ENCODE data around the gene BHMT2.

BHMT2 gene

DNA sequence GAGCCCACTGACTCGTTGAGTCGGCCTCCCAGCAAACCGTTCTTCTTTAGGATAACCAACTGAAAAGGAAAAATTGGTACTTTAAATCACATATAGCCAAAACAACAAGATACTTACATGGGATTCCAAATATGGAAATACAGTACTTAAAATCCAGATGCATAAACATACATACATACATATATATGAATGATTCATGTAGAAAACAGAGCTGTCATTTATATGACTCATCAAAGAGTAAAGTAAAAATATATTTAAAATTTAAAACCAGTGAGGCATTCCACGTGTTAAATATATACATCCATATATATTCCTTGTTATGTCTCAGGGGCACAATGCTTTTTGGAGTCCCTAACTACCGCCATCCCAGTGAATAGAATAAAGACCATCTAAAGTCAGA lies 36.8 kb upstream of the BHMT2 start:
- Histone ChIP-seq H3K9me3 (no peaks in the 10 kb centered on the region), H3K4me3 (ENCODE audit: low read depth in 1 of 2, low read length in 1 of 2) (no peak overlapping the region), H3K27me3 (no peaks in the 10 kb centered on the region), H3K36me3 (no peaks in the 10 kb centered on the region), H3K27ac (no peak overlapping the region), H3K4me1 (ENCODE audit: control insufficient read depth in 1 of 2, insufficient read depth in 1 of 2, low read depth in 1 of 2, low read length in 1 of 2) (no peaks in the 10 kb centered on the region)
- TF ChIP-seq, protein P1, sequence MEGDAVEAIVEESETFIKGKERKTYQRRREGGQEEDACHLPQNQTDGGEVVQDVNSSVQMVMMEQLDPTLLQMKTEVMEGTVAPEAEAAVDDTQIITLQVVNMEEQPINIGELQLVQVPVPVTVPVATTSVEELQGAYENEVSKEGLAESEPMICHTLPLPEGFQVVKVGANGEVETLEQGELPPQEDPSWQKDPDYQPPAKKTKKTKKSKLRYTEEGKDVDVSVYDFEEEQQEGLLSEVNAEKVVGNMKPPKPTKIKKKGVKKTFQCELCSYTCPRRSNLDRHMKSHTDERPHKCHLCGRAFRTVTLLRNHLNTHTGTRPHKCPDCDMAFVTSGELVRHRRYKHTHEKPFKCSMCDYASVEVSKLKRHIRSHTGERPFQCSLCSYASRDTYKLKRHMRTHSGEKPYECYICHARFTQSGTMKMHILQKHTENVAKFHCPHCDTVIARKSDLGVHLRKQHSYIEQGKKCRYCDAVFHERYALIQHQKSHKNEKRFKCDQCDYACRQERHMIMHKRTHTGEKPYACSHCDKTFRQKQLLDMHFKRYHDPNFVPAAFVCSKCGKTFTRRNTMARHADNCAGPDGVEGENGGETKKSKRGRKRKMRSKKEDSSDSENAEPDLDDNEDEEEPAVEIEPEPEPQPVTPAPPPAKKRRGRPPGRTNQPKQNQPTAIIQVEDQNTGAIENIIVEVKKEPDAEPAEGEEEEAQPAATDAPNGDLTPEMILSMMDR (IDR thresholded peaks at IDR 0.05) = no peak

DNA sequence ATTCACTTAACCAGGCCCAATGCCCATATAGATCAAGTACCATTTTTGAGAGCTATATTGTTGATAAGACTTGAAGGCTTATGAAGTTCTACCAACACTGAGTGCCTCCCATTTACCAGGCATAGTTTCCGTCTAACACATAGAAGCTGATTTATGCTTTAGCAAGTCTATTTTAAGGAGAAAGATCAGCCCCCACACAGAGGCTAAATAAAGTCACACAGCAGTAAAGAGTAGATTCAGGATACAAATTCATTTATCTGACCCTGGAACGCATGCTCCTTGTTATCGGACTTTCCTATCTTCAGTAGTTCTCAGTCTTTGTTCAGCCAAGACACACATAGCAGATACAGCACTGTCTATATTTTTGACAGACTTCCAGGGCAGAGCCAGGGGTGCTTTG lies 34.3 kb upstream of the BHMT2 start:
- H3K4me1 ChIP-seq (ENCODE audit: control insufficient read depth in 1 of 2, insufficient read depth in 1 of 2, low read depth in 1 of 2, low read length in 1 of 2) = no peaks in the 10 kb centered on the region
- no peaks in the 10 kb centered on the region for H3K36me3 ChIP-seq
- no peak overlapping the region for H3K4me3 ChIP-seq (ENCODE audit: low read depth in 1 of 2, low read length in 1 of 2)
- no peaks in the 10 kb centered on the region for H3K27me3 ChIP-seq
- no peak overlapping the region for H3K27ac ChIP-seq
- TF ChIP-seq, protein P1 (IDR thresholded peaks at IDR 0.05) = no peak
- no peaks in the 10 kb centered on the region for H3K9me3 ChIP-seq

DNA sequence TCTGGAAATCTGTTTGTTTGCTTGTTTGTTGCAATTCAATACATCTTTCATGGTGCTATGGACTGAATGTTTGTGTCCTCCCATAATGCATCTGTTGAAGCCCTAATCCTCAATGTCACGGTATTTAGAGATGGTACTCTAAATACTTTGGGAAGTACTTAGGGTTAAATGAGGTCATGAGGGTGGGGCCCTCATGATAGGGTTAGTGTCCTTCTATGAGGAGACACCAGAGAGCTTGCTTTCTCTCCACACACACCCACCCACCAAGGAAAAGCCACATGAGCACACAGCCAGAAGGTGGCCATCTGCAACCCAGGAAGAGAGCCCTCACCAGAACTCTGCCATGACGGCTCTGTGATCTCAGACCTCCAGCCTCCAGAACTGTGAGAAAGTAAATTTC lies 32.8 kb upstream of the BHMT2 start:
- Histone ChIP-seq H3K36me3 (no peaks in the 10 kb centered on the region), H3K4me3 (ENCODE audit: low read depth in 1 of 2, low read length in 1 of 2) (no peak overlapping the region), H3K4me1 (ENCODE audit: control insufficient read depth in 1 of 2, insufficient read depth in 1 of 2, low read depth in 1 of 2, low read length in 1 of 2) (no peaks in the 10 kb centered on the region), H3K9me3 (no peaks in the 10 kb centered on the region), H3K27ac (no peak overlapping the region), H3K27me3 (no peaks in the 10 kb centered on the region)
- TF ChIP-seq, protein P1 (IDR thresholded peaks at IDR 0.05) = no peak

DNA sequence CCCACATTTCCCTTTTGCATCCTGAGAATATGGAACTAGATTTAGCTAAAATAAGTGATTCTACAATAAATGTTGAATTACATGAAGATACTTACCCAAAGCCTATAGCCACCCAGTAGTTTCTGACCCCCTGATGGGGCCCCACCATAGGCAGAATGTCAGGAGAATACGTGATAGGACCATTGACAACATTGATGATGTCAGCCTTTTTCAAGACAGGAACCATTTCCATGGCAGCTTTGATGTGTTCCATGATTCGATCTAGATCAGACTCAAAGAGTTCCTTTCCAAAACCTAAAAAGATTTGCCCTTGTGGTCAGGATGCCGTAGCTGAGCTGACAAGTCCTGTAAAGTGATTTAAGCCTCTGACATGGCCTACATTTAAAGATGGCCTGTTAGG lies 27.4 kb upstream of the BHMT2 start:
- no peaks in the 10 kb centered on the region for H3K27me3 ChIP-seq
- no peaks in the 10 kb centered on the region for H3K36me3 ChIP-seq
- H3K4me3 ChIP-seq (ENCODE audit: low read depth in 1 of 2, low read length in 1 of 2) = no peak overlapping the region
- TF ChIP-seq, protein P1 (IDR thresholded peaks at IDR 0.05) = no peak
- no peak overlapping the region for H3K27ac ChIP-seq
- H3K9me3 ChIP-seq = no peaks in the 10 kb centered on the region
- H3K4me1 ChIP-seq (ENCODE audit: control insufficient read depth in 1 of 2, insufficient read depth in 1 of 2, low read depth in 1 of 2, low read length in 1 of 2) = no peaks in the 10 kb centered on the region

DNA sequence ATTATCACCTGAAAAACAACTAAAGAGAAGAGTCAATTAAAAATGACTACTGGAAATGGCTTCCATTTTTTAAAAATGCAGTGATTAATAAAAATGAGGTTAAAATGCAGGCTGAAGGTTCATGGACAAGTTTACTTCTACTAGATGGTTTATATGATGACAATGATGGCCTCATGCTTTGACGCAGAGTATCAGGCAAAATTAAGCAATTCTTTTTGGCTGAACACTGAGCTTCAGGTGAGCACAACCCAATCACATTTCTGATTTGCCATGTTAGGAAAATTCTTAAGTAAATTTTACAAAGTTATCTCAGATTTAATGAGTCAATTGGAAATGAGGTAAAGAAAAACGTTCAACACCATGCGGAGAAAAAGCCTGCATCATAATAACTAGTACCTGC lies 22.4 kb upstream of the BHMT2 start:
- no peak overlapping the region for H3K4me3 ChIP-seq (ENCODE audit: low read depth in 1 of 2, low read length in 1 of 2)
- no peaks in the 10 kb centered on the region for H3K4me1 ChIP-seq (ENCODE audit: control insufficient read depth in 1 of 2, insufficient read depth in 1 of 2, low read depth in 1 of 2, low read length in 1 of 2)
- H3K27me3 ChIP-seq = no peaks in the 10 kb centered on the region
- TF ChIP-seq, protein P1 (IDR thresholded peaks at IDR 0.05) = no peak
- H3K36me3 ChIP-seq = no peaks in the 10 kb centered on the region
- no peak overlapping the region for H3K27ac ChIP-seq
- no peaks in the 10 kb centered on the region for H3K9me3 ChIP-seq

DNA sequence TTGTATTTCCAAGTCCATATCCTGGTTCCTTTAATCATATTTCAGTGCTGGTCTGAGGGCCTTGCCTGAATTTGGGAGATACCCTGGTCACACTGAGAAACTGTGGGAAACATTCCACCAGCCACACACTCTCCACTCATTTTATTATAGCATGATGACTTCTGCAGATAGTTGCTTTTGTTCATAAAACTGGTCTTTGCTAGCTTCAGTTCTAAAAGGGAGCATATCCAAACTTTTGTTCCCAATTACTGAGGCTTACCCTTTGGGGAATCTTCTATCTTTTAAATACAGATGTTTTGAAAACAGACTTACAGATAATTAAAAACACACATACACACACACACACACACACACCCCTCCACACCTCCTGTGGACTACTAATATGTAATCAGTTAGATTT lies 21.1 kb upstream of the BHMT2 start:
- H3K27ac ChIP-seq = no peak overlapping the region
- H3K4me3 ChIP-seq (ENCODE audit: low read depth in 1 of 2, low read length in 1 of 2) = no peak overlapping the region
- H3K9me3 ChIP-seq = no peaks in the 10 kb centered on the region
- H3K27me3 ChIP-seq = no peaks in the 10 kb centered on the region
- TF ChIP-seq, protein P1 (IDR thresholded peaks at IDR 0.05) = no peak
- H3K36me3 ChIP-seq = no peaks in the 10 kb centered on the region
- no peaks in the 10 kb centered on the region for H3K4me1 ChIP-seq (ENCODE audit: control insufficient read depth in 1 of 2, insufficient read depth in 1 of 2, low read depth in 1 of 2, low read length in 1 of 2)

Measured in neutrophil (primary cell).